Peyer's patch (tissue), 4 donors: ENCODE results near the gene PDIA5. TPM values are rescaled to one million over a fixed set of nuclear protein-coding genes. Genes with fewer than 3 reads are reported as not detected.
A peak's percentile ranks its signal among the peaks of the same experiment; 100 is the strongest.

Experiments used
- DNase-seq, 3 donors: peaks; one replicate each; pipeline ENCODE4 v3.0.0-alpha.2; 2017 to 2019
- H3K27ac ChIP-seq, 4 donors: fragments of 200-600 bp; sonication (generic); one replicate each; pipeline ENCODE4 v1.5.1; 2016 to 2019
- H3K27me3 ChIP-seq, 2 donors: fragments of 200-600 bp; sonication (generic); one replicate each; pipeline ENCODE4 v1.5.1; 2019
- H3K36me3 ChIP-seq, 3 donors: fragments of 200-600 bp; sonication (generic); one replicate each; pipeline ENCODE4 v1.5.1; 2016 to 2019
- H3K4me1 ChIP-seq, 4 donors: fragments of 200-600 bp; sonication (generic); one replicate each; pipeline ENCODE4 v1.5.1; 2016 to 2019
- H3K4me3 ChIP-seq, 4 donors: fragments of 200-600 bp; sonication (generic); 1 replicate in 3 of 4; 2 replicates in 1 of 4; pipeline ENCODE4 v1.5.1; 2016 to 2019; ENCODE audit warnings: mild to moderate bottlenecking in 1 of 4
- H3K9me3 ChIP-seq, 4 donors: fragments of 200-600 bp; sonication (generic); one replicate each; pipeline ENCODE4 v1.5.1; 2016 to 2019; ENCODE audit warnings: mild to moderate bottlenecking in 1 of 4
- CTCF ChIP-seq, 6 experiments: fragments of 450-650 bp in 4 of 6; fragments of 200-600 bp in 2 of 6; sonication (generic) in 1 of 6; IDR thresholded peaks; one replicate each; pipeline ENCODE4 v1.5.1; 2017 to 2019; ENCODE audit warnings: antibody characterized with exemption in 6 of 6, mild to moderate bottlenecking in 3 of 6, moderate library complexity in 1 of 6
- POLR2A ChIP-seq, 2 donors: fragments of 450-650 bp; IDR thresholded peaks; one replicate each; pipeline ENCODE4 v1.5.1; 2017; ENCODE audit warnings: antibody characterized with exemption in 2 of 2, mild to moderate bottlenecking in 2 of 2, moderate library complexity in 2 of 2
- total RNA-seq, 4 donors: library from RNA; depleted of rRNA; stranded (reverse); fragments of >200 nt; gene quantifications; one replicate each; pipeline ENCODE4 v1.1.0, GENCODE V29; 2016

PDIA5 gene
- total RNA-seq, 4 donors from 2014 or later, result 13.7 to 63.5 (median 19.4) TPM

GRCh38 chr3:123061856-123062255 is 5.0 kb upstream of the PDIA5 start:
- TF ChIP-seq CTCF (IDR thresholded peaks at IDR 0.05) (no peak), POLR2A (IDR thresholded peaks at IDR 0.05) (no peak)

DNA sequence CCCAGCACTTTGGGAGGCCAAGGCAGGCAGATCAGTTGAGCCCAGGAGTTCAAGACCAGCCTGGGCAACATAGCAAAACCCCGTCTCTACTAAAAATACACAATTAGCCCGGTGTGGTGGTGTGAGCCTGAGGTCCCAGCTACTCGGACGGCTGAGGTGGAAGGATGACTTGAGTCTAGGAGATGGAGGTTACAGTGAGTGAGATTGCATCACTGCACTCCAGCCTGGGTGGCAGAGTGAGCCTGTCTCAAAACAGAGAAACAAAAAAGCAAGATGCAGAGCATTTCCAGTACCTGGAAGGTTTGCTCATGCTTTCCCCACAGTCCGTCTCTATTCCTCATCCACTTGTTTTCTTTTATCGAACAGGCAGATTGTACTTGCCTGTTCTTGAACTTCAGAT is 3.8 kb upstream of the PDIA5 start:
- no peaks in the 10 kb centered on the region for H3K27me3 ChIP-seq
- H3K4me1 ChIP-seq, result peaks cover 0 to 3% (median 0%) of the 10 kb centered on the region in 4 donors
- no peaks in the 10 kb centered on the region for H3K36me3 ChIP-seq
- TF ChIP-seq CTCF (IDR thresholded peaks at IDR 0.05) (no peak), POLR2A (IDR thresholded peaks at IDR 0.05) (no peak)
- H3K4me3 ChIP-seq, result no peak overlapping the region
- H3K9me3 ChIP-seq, result no peaks in the 10 kb centered on the region
- no peak for DNase-seq
- no peak overlapping the region for H3K27ac ChIP-seq

More at GRCh38 chr3:123061856-123062255, 5.0 kb upstream of the PDIA5 start:
- H3K36me3 ChIP-seq, result no peaks in the 10 kb centered on the region
- no peaks in the 10 kb centered on the region for H3K27me3 ChIP-seq
- no peak overlapping the region for H3K4me3 ChIP-seq
- H3K27ac ChIP-seq, result no peak overlapping the region
- H3K9me3 ChIP-seq, result no peaks in the 10 kb centered on the region
- H3K4me1 ChIP-seq, result no peaks in the 10 kb centered on the region
- DNase-seq, result no peak

- DNase-seq, result no peak
- no peaks in the 10 kb centered on the region for H3K27me3 ChIP-seq
- H3K4me1 ChIP-seq, result peaks cover 0 to 6% (median 0%) of the 10 kb centered on the region in 4 donors
- H3K9me3 ChIP-seq, result no peaks in the 10 kb centered on the region
- H3K27ac ChIP-seq, result no peak overlapping the region
- no peaks in the 10 kb centered on the region for H3K36me3 ChIP-seq
- TF ChIP-seq POLR2A (IDR thresholded peaks at IDR 0.05) (no peak), CTCF (IDR thresholded peaks at IDR 0.05) (no peak)
- H3K4me3 ChIP-seq, result no peak overlapping the region
These were observed 2.3 kb upstream of the PDIA5 start for GRCh38 chr3:123064506-123064905.

DNA sequence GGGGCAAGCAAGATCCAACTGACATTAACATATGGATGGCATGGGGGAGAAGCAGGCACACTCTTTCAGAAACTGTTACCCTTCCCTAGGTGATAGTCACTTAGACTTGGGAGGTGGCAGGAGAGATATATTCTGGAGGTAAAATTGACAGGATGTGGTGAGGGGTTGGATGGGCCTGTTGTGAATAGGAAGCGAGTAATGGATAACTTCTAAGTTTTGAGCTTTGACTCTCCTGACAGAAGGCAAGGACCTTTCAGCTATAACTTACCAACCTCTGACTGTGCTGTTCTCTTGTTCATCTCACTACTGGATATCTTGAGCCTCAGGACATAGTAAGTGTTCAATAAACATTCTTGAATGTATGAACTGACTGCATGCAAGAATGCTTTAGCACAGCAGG is 1.9 kb upstream of the PDIA5 start:
- no peak for DNase-seq
- peaks cover 0 to 6% (median 0%) of the 10 kb centered on the region in 4 donors for H3K4me1 ChIP-seq

DNA sequence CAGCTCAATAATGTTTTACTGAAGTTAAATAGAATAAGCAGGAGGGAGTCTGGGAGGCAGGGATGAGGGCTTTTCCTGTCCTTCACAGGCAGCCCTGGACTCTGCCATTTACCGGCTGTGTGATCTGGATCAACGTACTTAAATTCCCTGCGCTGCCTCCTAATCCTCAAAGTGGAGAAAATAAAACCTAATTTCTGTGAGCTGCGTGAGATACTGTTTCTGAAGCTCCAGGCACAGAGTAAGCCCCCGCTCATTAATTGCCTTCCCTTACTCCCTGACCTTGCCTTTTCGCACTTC is 278 bp upstream of the PDIA5 start:
- Histone ChIP-seq H3K27ac (peak overlapping the region in 2 of 4 donors; percentile 66 to 82), H3K4me3 (peak overlapping the region; percentile 69 to 84 (median 76)), H3K27me3 (no peaks in the 10 kb centered on the region), H3K4me1 (peaks cover 0 to 12% (median 0%) of the 10 kb centered on the region in 4 donors), H3K9me3 (no peaks in the 10 kb centered on the region), H3K36me3 (no peaks in the 10 kb centered on the region)
- DNase-seq, result no peak
- TF ChIP-seq CTCF (IDR thresholded peaks at IDR 0.05), result no peak
- TF ChIP-seq POLR2A (IDR thresholded peaks at IDR 0.05), result no peak

More for the DNA sequence above, 1.9 kb upstream of the PDIA5 start:
- Histone ChIP-seq H3K4me3 (no peak overlapping the region), H3K27ac (no peak overlapping the region), H3K36me3 (no peaks in the 10 kb centered on the region), H3K9me3 (no peaks in the 10 kb centered on the region), H3K27me3 (no peaks in the 10 kb centered on the region)
- no peak for TF ChIP-seq POLR2A (IDR thresholded peaks at IDR 0.05)
- no peak for TF ChIP-seq CTCF (IDR thresholded peaks at IDR 0.05)
